Measurements from ENCODE around the gene TEX50.
"Not testable (repeated sequence)": the region's sequence is repeated elsewhere in the genome, so short reads cannot be mapped to it uniquely, and the experiment has no call there.

DNA sequence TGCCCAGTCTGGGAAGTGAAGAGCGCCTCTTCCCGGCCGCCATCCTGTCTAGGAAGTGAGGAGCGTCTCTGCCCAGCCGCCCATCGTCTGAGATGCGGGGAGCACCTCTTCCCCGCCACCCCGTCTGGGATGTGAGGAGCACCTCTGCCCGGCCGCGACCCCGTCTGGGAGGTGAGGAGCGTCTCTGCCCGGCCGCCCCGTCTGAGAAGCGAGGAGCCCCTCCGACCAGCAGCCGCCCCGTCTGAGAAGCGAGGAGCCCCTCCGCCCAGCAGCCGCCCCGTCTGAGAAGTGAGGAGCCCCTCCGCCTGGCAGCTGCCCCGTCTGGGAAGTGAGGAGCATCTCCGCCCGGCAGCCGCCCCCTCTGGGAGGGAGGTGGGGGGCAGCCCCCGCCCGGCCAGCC is 22.1 kb upstream of the TEX50 start:
- not testable (repeated sequence) for TF ChIP-seq EZH2 (IDR thresholded peaks at IDR 0.05; ENCODE audit: insufficient read depth, poor library complexity, severe bottlenecking); EZH2phosphoT487 (IDR thresholded peaks at IDR 0.05; ENCODE audit: insufficient read depth, low read depth)

Measured in GM23248 (cell line).